ENCODE measurements around the gene OR3A2.
"Not testable (repeated sequence)": the region's sequence is repeated elsewhere in the genome, so short reads cannot be mapped to it uniquely, and the experiment has no call there.

DNA sequence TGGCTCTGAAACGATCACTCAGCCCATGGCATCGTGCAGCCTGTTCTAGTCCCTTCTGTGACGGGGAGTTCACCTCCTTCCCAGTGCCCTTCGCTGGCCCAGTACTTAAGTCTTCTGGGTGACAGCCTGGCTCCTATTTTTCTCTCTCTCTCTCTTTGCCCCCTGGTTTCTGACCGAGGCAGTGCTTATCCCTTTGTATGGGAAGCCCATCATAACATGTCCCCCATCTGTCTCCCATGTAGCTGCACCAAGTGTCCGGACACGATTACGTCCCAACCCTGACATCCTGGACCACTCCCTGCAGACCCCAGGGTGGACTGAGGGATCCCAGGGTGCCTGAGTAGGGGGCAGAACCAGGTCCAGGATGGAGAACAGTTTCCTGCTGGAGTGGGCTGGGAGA lies 153.8 kb downstream of the OR3A2 start:
- not testable (repeated sequence) for TF ChIP-seq EZH2 (IDR thresholded peaks at IDR 0.05; ENCODE audit: borderline replicate concordance, control insufficient read depth, low read depth, low read length); ZNF24 (IDR thresholded peaks at IDR 0.05); POLR2AphosphoS5 (IDR thresholded peaks at IDR 0.05; ENCODE audit: low read length); HDAC2 (IDR thresholded peaks at IDR 0.05); YY1 (IDR thresholded peaks at IDR 0.05; ENCODE audit: low read depth, low read length); TCF7 (IDR thresholded peaks at IDR 0.05; ENCODE audit: borderline replicate concordance); POLR2A (IDR thresholded peaks at IDR 0.05; ENCODE audit: low read depth, low read length); BCL11A (IDR thresholded peaks at IDR 0.05; ENCODE audit: low read depth, low read length); TBL1XR1 (IDR thresholded peaks at IDR 0.05; ENCODE audit: low read depth, low read length); SUZ12 (IDR thresholded peaks at IDR 0.05; ENCODE audit: unreplicated experiment)
- TF ChIP-seq, protein P1, sequence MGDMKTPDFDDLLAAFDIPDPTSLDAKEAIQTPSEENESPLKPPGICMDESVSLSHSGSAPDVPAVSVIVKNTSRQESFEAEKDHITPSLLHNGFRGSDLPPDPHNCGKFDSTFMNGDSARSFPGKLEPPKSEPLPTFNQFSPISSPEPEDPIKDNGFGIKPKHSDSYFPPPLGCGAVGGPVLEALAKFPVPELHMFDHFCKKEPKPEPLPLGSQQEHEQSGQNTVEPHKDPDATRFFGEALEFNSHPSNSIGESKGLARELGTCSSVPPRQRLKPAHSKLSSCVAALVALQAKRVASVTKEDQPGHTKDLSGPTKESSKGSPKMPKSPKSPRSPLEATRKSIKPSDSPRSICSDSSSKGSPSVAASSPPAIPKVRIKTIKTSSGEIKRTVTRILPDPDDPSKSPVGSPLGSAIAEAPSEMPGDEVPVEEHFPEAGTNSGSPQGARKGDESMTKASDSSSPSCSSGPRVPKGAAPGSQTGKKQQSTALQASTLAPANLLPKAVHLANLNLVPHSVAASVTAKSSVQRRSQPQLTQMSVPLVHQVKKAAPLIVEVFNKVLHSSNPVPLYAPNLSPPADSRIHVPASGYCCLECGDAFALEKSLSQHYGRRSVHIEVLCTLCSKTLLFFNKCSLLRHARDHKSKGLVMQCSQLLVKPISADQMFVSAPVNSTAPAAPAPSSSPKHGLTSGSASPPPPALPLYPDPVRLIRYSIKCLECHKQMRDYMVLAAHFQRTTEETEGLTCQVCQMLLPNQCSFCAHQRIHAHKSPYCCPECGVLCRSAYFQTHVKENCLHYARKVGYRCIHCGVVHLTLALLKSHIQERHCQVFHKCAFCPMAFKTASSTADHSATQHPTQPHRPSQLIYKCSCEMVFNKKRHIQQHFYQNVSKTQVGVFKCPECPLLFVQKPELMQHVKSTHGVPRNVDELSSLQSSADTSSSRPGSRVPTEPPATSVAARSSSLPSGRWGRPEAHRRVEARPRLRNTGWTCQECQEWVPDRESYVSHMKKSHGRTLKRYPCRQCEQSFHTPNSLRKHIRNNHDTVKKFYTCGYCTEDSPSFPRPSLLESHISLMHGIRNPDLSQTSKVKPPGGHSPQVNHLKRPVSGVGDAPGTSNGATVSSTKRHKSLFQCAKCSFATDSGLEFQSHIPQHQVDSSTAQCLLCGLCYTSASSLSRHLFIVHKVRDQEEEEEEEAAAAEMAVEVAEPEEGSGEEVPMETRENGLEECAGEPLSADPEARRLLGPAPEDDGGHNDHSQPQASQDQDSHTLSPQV (IDR thresholded peaks at IDR 0.05): not testable (repeated sequence)
- TF ChIP-seq, protein P2, sequence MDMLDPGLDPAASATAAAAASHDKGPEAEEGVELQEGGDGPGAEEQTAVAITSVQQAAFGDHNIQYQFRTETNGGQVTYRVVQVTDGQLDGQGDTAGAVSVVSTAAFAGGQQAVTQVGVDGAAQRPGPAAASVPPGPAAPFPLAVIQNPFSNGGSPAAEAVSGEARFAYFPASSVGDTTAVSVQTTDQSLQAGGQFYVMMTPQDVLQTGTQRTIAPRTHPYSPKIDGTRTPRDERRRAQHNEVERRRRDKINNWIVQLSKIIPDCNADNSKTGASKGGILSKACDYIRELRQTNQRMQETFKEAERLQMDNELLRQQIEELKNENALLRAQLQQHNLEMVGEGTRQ (IDR thresholded peaks at IDR 0.05; ENCODE audit: borderline replicate concordance, low read depth, low read length): not testable (repeated sequence)
- TF ChIP-seq, protein P3, sequence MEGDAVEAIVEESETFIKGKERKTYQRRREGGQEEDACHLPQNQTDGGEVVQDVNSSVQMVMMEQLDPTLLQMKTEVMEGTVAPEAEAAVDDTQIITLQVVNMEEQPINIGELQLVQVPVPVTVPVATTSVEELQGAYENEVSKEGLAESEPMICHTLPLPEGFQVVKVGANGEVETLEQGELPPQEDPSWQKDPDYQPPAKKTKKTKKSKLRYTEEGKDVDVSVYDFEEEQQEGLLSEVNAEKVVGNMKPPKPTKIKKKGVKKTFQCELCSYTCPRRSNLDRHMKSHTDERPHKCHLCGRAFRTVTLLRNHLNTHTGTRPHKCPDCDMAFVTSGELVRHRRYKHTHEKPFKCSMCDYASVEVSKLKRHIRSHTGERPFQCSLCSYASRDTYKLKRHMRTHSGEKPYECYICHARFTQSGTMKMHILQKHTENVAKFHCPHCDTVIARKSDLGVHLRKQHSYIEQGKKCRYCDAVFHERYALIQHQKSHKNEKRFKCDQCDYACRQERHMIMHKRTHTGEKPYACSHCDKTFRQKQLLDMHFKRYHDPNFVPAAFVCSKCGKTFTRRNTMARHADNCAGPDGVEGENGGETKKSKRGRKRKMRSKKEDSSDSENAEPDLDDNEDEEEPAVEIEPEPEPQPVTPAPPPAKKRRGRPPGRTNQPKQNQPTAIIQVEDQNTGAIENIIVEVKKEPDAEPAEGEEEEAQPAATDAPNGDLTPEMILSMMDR (IDR thresholded peaks at IDR 0.05 in 2 of 3, conservative IDR thresholded peaks at IDR 0.05 in 1 of 3; ENCODE audit: control insufficient read depth in 2 of 3, extremely low read depth in 1 of 3, insufficient read depth in 1 of 3, low read depth in 3 of 3, low read length in 3 of 3): not testable (repeated sequence)
- TF ChIP-seq, protein P4, sequence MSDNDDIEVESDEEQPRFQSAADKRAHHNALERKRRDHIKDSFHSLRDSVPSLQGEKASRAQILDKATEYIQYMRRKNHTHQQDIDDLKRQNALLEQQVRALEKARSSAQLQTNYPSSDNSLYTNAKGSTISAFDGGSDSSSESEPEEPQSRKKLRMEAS (IDR thresholded peaks at IDR 0.05; ENCODE audit: low read depth, low read length): not testable (repeated sequence)
